Neuronal stem cell (in vitro differentiated cells): ENCODE measurements around the gene ABLIM1.

Source experiments
- DNase-seq: peaks from one replicate; pipeline ENCODE4 v3.0.0-alpha.2; 2013; ENCODE audit warnings: low spot score
- H2AFZ ChIP-seq: one replicate; pipeline ENCODE4 v1.6.1; 2013; ENCODE audit warnings: mild to moderate bottlenecking, low read length, inconsistent platforms
- H2AK5ac ChIP-seq: 2 replicates; pipeline ENCODE4 v1.6.1; 2013; ENCODE audit warnings: low read depth, mild to moderate bottlenecking, inconsistent platforms, low read length, moderate library complexity, mixed read lengths
- H2BK120ac ChIP-seq: 2 replicates; pipeline ENCODE4 v1.6.1; 2013; ENCODE audit warnings: low read depth, mild to moderate bottlenecking, inconsistent platforms, low read length, moderate library complexity, mixed read lengths
- H2BK12ac ChIP-seq: one replicate; pipeline ENCODE4 v1.6.1; 2013; ENCODE audit warnings: low read length, inconsistent platforms
- H2BK15ac ChIP-seq: 2 replicates; pipeline ENCODE4 v1.6.1; 2013; ENCODE audit warnings: mild to moderate bottlenecking, low read length, inconsistent platforms, mixed read lengths
- H2BK5ac ChIP-seq: one replicate; pipeline ENCODE4 v1.6.1; 2013; ENCODE audit warnings: inconsistent platforms, mild to moderate bottlenecking, low read length, moderate library complexity
- H3K14ac ChIP-seq: one replicate; pipeline ENCODE4 v1.6.1; 2013; ENCODE audit warnings: low read length, inconsistent platforms
- H3K18ac ChIP-seq: 2 replicates; pipeline ENCODE4 v1.6.1; 2013; ENCODE audit warnings: low read length, inconsistent platforms
- H3K23ac ChIP-seq: 2 replicates; pipeline ENCODE4 v1.6.1; 2013; ENCODE audit warnings: low read depth, mild to moderate bottlenecking, mixed read lengths, low read length, inconsistent platforms; ENCODE audit not compliant: poor library complexity
- H3K27ac ChIP-seq: replicated peaks from 3 replicates; pipeline ENCODE4 v1.5.1; 2013; ENCODE audit warnings: low read length, inconsistent platforms
- H3K27me3 ChIP-seq, 3 experiments: 2 replicates each; pipeline ENCODE4 v1.6.1; 2013; ENCODE audit warnings: low read length in 3 of 3, mild to moderate bottlenecking in 2 of 3, inconsistent platforms in 1 of 3, low read depth in 1 of 3, mixed read lengths in 1 of 3, moderate library complexity in 1 of 3; ENCODE audit not compliant: control insufficient read depth in 3 of 3, insufficient read depth in 3 of 3
- H3K36me3 ChIP-seq, 2 donors: replicated peaks in 1 of 2; 2 replicates each; pipeline ENCODE4 v1.6.1; 2013; ENCODE audit warnings: low read length in 2 of 2; ENCODE audit not compliant: control insufficient read depth in 2 of 2, insufficient read depth in 2 of 2
- H3K4ac ChIP-seq: 2 replicates; pipeline ENCODE4 v1.6.1; 2013; ENCODE audit warnings: inconsistent platforms, mild to moderate bottlenecking, low read length, moderate library complexity
- H3K4me1 ChIP-seq, 2 donors: 1 replicate in 1 of 2; 2 replicates in 1 of 2; pipeline ENCODE4 v1.6.1; 2013; ENCODE audit warnings: low read length in 2 of 2, low read depth in 1 of 2; ENCODE audit not compliant: control insufficient read depth in 2 of 2, insufficient read depth in 1 of 2
- H3K4me2 ChIP-seq: one replicate; pipeline ENCODE4 v1.6.1; 2013; ENCODE audit warnings: mild to moderate bottlenecking, low read length, inconsistent platforms; ENCODE audit not compliant: insufficient read depth, poor library complexity, severe bottlenecking
- H3K4me3 ChIP-seq, 2 donors: 2 replicates each; pipeline ENCODE4 v1.5.1; 2013; ENCODE audit warnings: low read length in 2 of 2, mild to moderate bottlenecking in 2 of 2, inconsistent platforms in 1 of 2, moderate library complexity in 1 of 2
- H3K79me1 ChIP-seq: one replicate; pipeline ENCODE4 v1.6.1; 2013; ENCODE audit warnings: low read depth, mild to moderate bottlenecking, inconsistent platforms, low read length, moderate library complexity
- H3K9ac ChIP-seq: one replicate; pipeline ENCODE4 v1.6.1; 2013; ENCODE audit warnings: mild to moderate bottlenecking, low read depth, low read length, inconsistent platforms; ENCODE audit not compliant: poor library complexity
- H3K9me3 ChIP-seq, 2 donors: replicated peaks in 1 of 2; 2 replicates each; pipeline versions ENCODE3 to v1.6.1; 2013; ENCODE audit warnings: low read length in 2 of 2, mild to moderate bottlenecking in 2 of 2, inconsistent platforms in 1 of 2, low read depth in 1 of 2, mixed read lengths in 1 of 2, moderate library complexity in 1 of 2; ENCODE audit not compliant: control insufficient read depth in 2 of 2, insufficient read depth in 1 of 2
- H4K8ac ChIP-seq: one replicate; pipeline ENCODE4 v1.6.1; 2013; ENCODE audit warnings: low read depth, mild to moderate bottlenecking, inconsistent platforms, low read length, moderate library complexity
- H4K91ac ChIP-seq: one replicate; pipeline ENCODE4 v1.6.1; 2013; ENCODE audit warnings: low read length, low read depth, mild to moderate bottlenecking, inconsistent platforms; ENCODE audit not compliant: poor library complexity
- WGBS, 2 donors: extraction: QIAGEN DNeasy Blood & Tissue Kit; methylation state at CpG; one replicate each; pipeline ENCODE4 v1.1.7; 2013; ENCODE audit warnings: missing lambda C conversion rate in 2 of 2, mixed read lengths in 1 of 2; ENCODE audit not compliant: insufficient read length in 2 of 2, insufficient replicate concordance in 1 of 2; ENCODE audit errors: extremely low coverage in 2 of 2; 5-methylcytosine and 5-hydroxymethylcytosine counted together

ABLIM1 gene

GRCh38 chr10:114596793-114597192 is 61.3 kb downstream of the ABLIM1 start:
- WGBS, 2 donors = no CpG with 5 or more reads among the region's 5 CpGs
- Histone ChIP-seq H2BK120ac (peak overlapping the region; percentile 17), H3K36me3 (no peaks in the 10 kb centered on the region), H3K79me1 (no peaks in the 10 kb centered on the region), H2BK12ac (no peak overlapping the region), H3K4me2 (no peak overlapping the region), H4K8ac (no peak overlapping the region), H2BK15ac (no peak overlapping the region), H3K9ac (no peak overlapping the region), H3K4me1 (no peaks in the 10 kb centered on the region), H3K27me3 (no peaks in the 10 kb centered on the region), H3K14ac (no peak overlapping the region), H3K9me3 (no peaks in the 10 kb centered on the region), H2AK5ac (no peak overlapping the region), H4K91ac (no peak overlapping the region), H3K27ac (no peak overlapping the region), H3K4ac (no peak overlapping the region), H2BK5ac (no peak overlapping the region), H2AFZ (no peak overlapping the region), H3K18ac (no peak overlapping the region), H3K23ac (no peak overlapping the region), H3K4me3 (no peak overlapping the region)
- DNase-seq = no peak

GRCh38 chr10:114593816-114594468 is 64.1 kb downstream of the ABLIM1 start:
- Histone ChIP-seq H3K23ac (no peak overlapping the region), H3K4me3 (no peak overlapping the region), H4K91ac (no peak overlapping the region), H2BK5ac (no peak overlapping the region), H2AFZ (no peak overlapping the region), H2BK12ac (no peak overlapping the region), H3K27ac (no peak overlapping the region), H3K9me3 (no peaks in the 10 kb centered on the region), H3K4ac (no peak overlapping the region), H2BK15ac (no peak overlapping the region), H3K27me3 (no peaks in the 10 kb centered on the region), H3K36me3 (no peaks in the 10 kb centered on the region), H3K14ac (no peak overlapping the region), H3K9ac (no peak overlapping the region), H3K79me1 (no peaks in the 10 kb centered on the region), H3K4me1 (no peaks in the 10 kb centered on the region), H3K4me2 (no peak overlapping the region), H2BK120ac (no peak overlapping the region), H2AK5ac (no peak overlapping the region), H4K8ac (no peak overlapping the region), H3K18ac (no peak overlapping the region)
- no peak for DNase-seq
- WGBS, 2 donors = no CpG with 5 or more reads among the region's 1 CpG

- Histone ChIP-seq H2AK5ac (no peak overlapping the region), H2BK15ac (no peak overlapping the region), H3K23ac (no peak overlapping the region), H3K4me3 (no peak overlapping the region), H2BK12ac (no peak overlapping the region), H3K79me1 (no peaks in the 10 kb centered on the region), H3K4me2 (no peak overlapping the region), H3K27ac (no peak overlapping the region), H4K91ac (no peak overlapping the region), H2AFZ (no peak overlapping the region), H3K14ac (no peak overlapping the region), H3K36me3 (no peaks in the 10 kb centered on the region), H3K4me1 (no peaks in the 10 kb centered on the region), H3K9me3 (no peaks in the 10 kb centered on the region), H3K9ac (no peak overlapping the region), H4K8ac (no peak overlapping the region), H2BK120ac (no peak overlapping the region), H3K27me3 (no peaks in the 10 kb centered on the region), H3K4ac (no peak overlapping the region), H3K18ac (no peak overlapping the region), H2BK5ac (no peak overlapping the region)
- no peak for DNase-seq
These were observed 64.8 kb downstream of the ABLIM1 start for GRCh38 chr10:114593240-114593792.

- no peaks in the 10 kb centered on the region for H3K27me3 ChIP-seq
- H3K4me1 ChIP-seq = no peaks in the 10 kb centered on the region
- no peak for DNase-seq
- H2AFZ ChIP-seq = no peak overlapping the region
- H3K4ac ChIP-seq = no peak overlapping the region
- H3K14ac ChIP-seq = no peak overlapping the region
- H2BK15ac ChIP-seq = no peak overlapping the region
- no peak overlapping the region for H3K27ac ChIP-seq
- no peak overlapping the region for H3K4me3 ChIP-seq
- H3K23ac ChIP-seq = no peak overlapping the region
- H2BK120ac ChIP-seq = no peak overlapping the region
- H4K8ac ChIP-seq = no peak overlapping the region
- H2AK5ac ChIP-seq = no peak overlapping the region
- H2BK5ac ChIP-seq = no peak overlapping the region
- no peaks in the 10 kb centered on the region for H3K36me3 ChIP-seq
- no peak overlapping the region for H3K9ac ChIP-seq
- no peak overlapping the region for H4K91ac ChIP-seq
- no peak overlapping the region for H3K18ac ChIP-seq
- no peak overlapping the region for H3K4me2 ChIP-seq
- no peak overlapping the region for H2BK12ac ChIP-seq
- H3K79me1 ChIP-seq = no peaks in the 10 kb centered on the region
- no peaks in the 10 kb centered on the region for H3K9me3 ChIP-seq
These were observed 67.1 kb downstream of the ABLIM1 start for GRCh38 chr10:114590993-114591392.
